Brain microvascular endothelial cell (primary cell): ENCODE measurements around the gene AKIP1.
A peak's percentile ranks its signal among the peaks of the same experiment; 100 is the strongest.

Source experiments
- DNase-seq: peaks from one replicate; pipeline ENCODE4 v3.0.0-alpha.2; 2020
- H3K27ac ChIP-seq: fragments of 250-450 bp; sonication (Bioruptor Pico); 2 replicates; pipeline ENCODE4 v1.5.1; 2020; ENCODE audit warnings: mild to moderate bottlenecking, moderate library complexity
- H3K27me3 ChIP-seq: fragments of 250-450 bp; sonication (Bioruptor Pico); replicated peaks from 2 replicates; pipeline ENCODE4 v1.5.1; 2020; ENCODE audit warnings: mild to moderate bottlenecking
- H3K36me3 ChIP-seq: fragments of 250-450 bp; sonication (Bioruptor Pico); replicated peaks from 2 replicates; pipeline ENCODE4 v1.5.1; 2020; ENCODE audit warnings: mild to moderate bottlenecking
- H3K4me3 ChIP-seq: 2 replicates; pipeline ENCODE4 v1.5.1; 2011; ENCODE audit warnings: low read depth, mild to moderate bottlenecking, control low read depth, low read length, moderate library complexity
- in situ Hi-C: cut with HindIII; loops from 2 replicates; pipeline ENCODE4 v1.10.0; 2017; ENCODE audit warnings: low sequenced_read_pairs, low pct_ligation_motif_present
- TF ChIP-seq, protein P1 (sequence below): IDR thresholded peaks from 2 replicates; pipeline ENCODE4 v1.5.1; 2011; ENCODE audit warnings: low read depth, mild to moderate bottlenecking, moderate library complexity, low read length, control low read depth, inconsistent platforms; ENCODE audit errors: missing control alignments

Gene AKIP1, protein sequence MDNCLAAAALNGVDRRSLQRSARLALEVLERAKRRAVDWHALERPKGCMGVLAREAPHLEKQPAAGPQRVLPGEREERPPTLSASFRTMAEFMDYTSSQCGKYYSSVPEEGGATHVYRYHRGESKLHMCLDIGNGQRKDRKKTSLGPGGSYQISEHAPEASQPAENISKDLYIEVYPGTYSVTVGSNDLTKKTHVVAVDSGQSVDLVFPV

DNA sequence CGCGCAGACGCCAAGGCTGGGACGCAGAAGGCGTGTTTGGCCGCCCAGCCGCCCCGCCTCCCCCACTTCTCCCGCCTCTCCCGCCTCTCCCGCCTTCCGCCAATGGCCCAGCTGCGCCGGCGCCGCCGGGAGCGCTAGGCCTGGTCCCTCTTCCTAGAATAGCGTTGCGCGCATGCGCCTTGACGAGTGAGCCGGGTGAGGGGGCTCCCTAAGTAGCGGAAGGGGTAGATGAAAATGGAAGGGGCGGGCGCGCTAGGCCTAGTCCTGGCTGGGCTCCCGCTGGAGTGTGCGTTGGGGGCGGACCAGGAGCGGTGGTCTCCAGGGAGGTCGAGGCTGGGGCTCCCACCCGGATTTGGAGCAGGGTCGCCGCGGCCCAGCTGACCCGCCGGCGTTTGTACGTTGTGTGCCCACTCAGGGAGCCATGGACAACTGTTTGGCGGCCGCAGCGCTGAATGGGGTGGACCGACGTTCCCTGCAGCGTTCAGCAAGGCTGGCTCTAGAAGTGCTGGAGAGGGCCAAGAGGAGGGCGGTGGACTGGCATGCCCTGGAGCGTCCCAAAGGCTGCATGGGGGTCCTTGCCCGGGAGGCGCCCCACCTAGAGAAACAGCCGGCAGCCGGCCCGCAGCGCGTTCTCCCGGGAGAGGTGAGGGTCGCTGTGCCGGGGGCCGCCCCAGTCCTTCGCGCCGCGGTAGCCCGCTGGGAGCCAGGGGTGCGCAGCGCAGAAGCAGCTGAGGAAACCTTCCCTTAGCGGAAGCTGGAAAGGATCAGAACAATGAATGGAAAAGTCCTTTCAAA is at the start of gene AKIP1:
Gene AKIP1, plus strand, starts transcription at position 161 of the 795 bp plus-strand sequence. Its CDS starts 261 bp downstream, at position 422.
- peak within 1 kb of the TSS; percentile 85 for H3K4me3 ChIP-seq
- in situ Hi-C loops: no loop called here
- peak; percentile 87 for DNase-seq
- TF ChIP-seq, protein P1, sequence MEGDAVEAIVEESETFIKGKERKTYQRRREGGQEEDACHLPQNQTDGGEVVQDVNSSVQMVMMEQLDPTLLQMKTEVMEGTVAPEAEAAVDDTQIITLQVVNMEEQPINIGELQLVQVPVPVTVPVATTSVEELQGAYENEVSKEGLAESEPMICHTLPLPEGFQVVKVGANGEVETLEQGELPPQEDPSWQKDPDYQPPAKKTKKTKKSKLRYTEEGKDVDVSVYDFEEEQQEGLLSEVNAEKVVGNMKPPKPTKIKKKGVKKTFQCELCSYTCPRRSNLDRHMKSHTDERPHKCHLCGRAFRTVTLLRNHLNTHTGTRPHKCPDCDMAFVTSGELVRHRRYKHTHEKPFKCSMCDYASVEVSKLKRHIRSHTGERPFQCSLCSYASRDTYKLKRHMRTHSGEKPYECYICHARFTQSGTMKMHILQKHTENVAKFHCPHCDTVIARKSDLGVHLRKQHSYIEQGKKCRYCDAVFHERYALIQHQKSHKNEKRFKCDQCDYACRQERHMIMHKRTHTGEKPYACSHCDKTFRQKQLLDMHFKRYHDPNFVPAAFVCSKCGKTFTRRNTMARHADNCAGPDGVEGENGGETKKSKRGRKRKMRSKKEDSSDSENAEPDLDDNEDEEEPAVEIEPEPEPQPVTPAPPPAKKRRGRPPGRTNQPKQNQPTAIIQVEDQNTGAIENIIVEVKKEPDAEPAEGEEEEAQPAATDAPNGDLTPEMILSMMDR: peak; percentile 5
- peak within 1 kb of the TSS; percentile 71 for H3K27ac ChIP-seq
- H3K27me3 ChIP-seq: no peaks in the 10 kb centered on the region
- H3K36me3 ChIP-seq: peaks cover 6% of the 10 kb centered on the region

DNA sequence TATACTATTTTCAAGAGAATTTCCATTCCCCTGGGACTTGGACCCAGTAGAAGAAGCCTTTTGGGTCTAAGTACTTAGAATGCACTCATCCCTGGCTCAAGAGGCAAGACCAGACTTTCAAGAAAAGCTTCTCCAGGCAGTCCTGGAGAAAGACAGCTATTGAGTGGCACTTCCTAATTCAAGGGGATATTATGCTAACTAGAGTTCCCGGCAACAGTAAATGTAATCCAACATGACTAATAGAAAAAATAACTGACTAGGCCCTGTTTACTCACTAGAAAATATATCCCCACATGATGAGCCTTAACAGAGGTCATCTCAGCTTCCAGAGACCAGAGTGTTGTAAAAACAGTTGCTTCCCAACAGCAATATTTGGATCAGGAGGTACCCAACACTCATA is 47.2 kb upstream of the AKIP1 start:
- Histone ChIP-seq H3K27me3 (no peaks in the 10 kb centered on the region), H3K4me3 (no peak overlapping the region), H3K27ac (peak overlapping the region; percentile 67), H3K36me3 (no peaks in the 10 kb centered on the region)
- in situ Hi-C loops: no loop called here
- peak; percentile 43 for DNase-seq
- TF ChIP-seq, protein P1: no peak

DNA sequence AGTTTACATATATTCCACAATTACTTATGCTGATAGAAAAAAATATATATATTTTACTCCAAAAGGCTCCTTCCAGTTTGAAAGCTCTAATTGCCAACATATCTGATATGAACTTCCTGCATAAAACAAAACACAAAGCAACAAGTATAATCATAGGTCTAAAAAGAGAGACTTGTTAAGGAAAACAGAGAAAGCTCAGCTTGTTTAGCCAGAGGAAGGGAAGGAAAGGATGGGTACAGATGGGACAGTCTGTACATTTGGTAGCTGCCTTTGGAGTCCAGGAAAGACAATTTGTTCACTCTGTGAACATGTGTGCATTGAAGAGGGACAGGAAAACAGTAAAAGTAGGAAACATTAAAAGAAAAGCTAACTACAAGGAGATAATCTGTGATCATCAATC is 45.7 kb upstream of the AKIP1 start:
- DNase-seq: no peak
- Histone ChIP-seq H3K36me3 (no peaks in the 10 kb centered on the region), H3K4me3 (no peak overlapping the region), H3K27ac (no peak overlapping the region), H3K27me3 (no peaks in the 10 kb centered on the region)
- TF ChIP-seq, protein P1: no peak
- in situ Hi-C loops: no loop called here

DNA sequence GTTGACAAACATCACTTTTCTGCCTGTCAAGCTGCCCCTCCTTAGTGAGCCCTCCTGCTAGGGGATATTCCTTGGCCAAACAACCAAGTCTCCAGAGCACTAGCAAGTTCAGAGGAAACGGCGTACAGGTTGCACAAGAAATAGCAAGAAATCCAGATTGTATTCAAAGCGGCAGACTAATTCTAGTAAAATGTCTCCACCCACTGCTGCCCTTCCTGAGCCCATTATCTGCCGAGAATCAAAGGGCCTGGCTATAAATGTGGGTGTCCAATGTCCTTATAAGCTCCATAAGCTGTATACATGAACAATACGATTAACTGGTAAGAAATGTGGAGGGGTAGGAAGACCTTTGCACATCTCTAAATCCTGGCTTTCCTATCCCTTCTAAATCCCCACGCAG is 44.0 kb upstream of the AKIP1 start:
- Histone ChIP-seq H3K27ac (no peak overlapping the region), H3K27me3 (no peaks in the 10 kb centered on the region), H3K4me3 (no peak overlapping the region), H3K36me3 (no peaks in the 10 kb centered on the region)
- in situ Hi-C loops: no loop called here
- TF ChIP-seq, protein P1: no peak
- DNase-seq: peak; percentile 6

DNA sequence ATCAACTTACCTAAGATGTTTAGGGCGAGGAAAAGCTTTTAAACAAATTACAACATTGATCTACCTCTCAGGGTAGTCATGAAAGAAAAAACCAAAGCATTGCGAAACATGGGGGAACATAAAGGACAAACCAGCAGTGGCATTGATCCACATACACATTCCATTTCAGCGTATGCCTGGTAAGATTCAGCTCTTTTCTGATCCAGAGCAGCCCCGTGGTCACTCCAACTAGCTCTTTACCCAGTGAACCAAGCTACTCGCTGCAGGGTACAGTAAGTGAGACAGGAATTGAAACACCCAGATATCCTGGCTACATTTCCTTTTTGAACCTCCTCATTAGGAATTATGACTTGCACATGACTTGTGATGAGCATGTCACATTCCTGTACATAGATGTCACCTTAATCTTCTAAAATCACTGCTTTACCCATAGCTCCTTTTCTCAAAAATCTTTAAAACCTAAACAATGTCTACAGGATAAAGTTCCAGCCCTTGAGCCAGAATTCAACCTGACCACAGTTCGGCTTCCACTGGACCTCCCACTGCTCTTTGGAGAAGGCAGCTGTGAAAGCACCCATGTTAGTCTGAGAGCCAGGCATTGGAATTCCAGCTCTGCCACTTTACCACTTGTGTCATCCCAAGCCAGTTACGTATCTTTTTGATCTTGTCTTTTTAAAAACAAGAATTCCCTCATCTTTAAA is 42.9 kb upstream of the AKIP1 start:
- H3K36me3 ChIP-seq: no peaks in the 10 kb centered on the region
- in situ Hi-C loops: no loop called here
- no peak overlapping the region for H3K4me3 ChIP-seq
- no peak overlapping the region for H3K27ac ChIP-seq
- no peaks in the 10 kb centered on the region for H3K27me3 ChIP-seq
- TF ChIP-seq, protein P1: no peak
- DNase-seq: peak; percentile 15
